Esophagus muscularis mucosa (tissue), 4 donors: Measurements from ENCODE around the gene ACSF3. TPM values are rescaled to one million over a fixed set of nuclear protein-coding genes. Genes with fewer than 3 reads are reported as not detected.

ENCODE experiments used
- DNase-seq: peaks from one replicate; pipeline ENCODE4 v3.0.0-alpha.2; 2017; ENCODE audit errors: extremely low spot score
- H3K27ac ChIP-seq, 4 donors: fragments of 200-600 bp; sonication (generic); replicated peaks in 1 of 4; 1 replicate in 3 of 4; 2 replicates in 1 of 4; pipeline ENCODE4 v1.5.1; 2016 to 2019; ENCODE audit warnings: mild to moderate bottlenecking in 1 of 4
- H3K27me3 ChIP-seq, 4 donors: fragments of 200-600 bp; sonication (generic); one replicate each; pipeline versions ENCODE4 v1.5.1 to v1.6.0; 2016 to 2019
- H3K36me3 ChIP-seq, 4 donors: fragments of 200-600 bp; sonication (generic); one replicate each; pipeline ENCODE4 v1.5.1; 2016 to 2019
- H3K4me1 ChIP-seq, 4 donors: fragments of 200-600 bp; sonication (generic); one replicate each; pipeline ENCODE4 v1.5.1; 2016 to 2019
- H3K4me3 ChIP-seq, 4 donors: fragments of 200-600 bp; sonication (generic); 1 replicate in 2 of 4; 2 replicates in 2 of 4; pipeline ENCODE4 v1.5.1; 2016 to 2019; ENCODE audit warnings: mild to moderate bottlenecking in 4 of 4, moderate library complexity in 1 of 4
- H3K9me3 ChIP-seq, 4 donors: fragments of 200-600 bp; sonication (generic); 1 replicate in 3 of 4; 2 replicates in 1 of 4; pipeline ENCODE4 v1.5.1; 2016 to 2019
- EP300 ChIP-seq: sonication (generic); formaldehyde crosslinking; IDR thresholded peaks from one replicate; pipeline ENCODE4 v1.6.1; 2017; ENCODE audit warnings: antibody characterized with exemption
- POLR2A ChIP-seq: fragments of 450-650 bp; IDR thresholded peaks from one replicate; pipeline ENCODE4 v1.6.1; 2017; ENCODE audit warnings: antibody characterized with exemption, moderate library complexity, mild to moderate bottlenecking, low read depth
- POLR2AphosphoS5 ChIP-seq, 2 donors: sonication (generic); formaldehyde crosslinking; IDR thresholded peaks; one replicate each; pipeline ENCODE4 v1.6.1; 2017; ENCODE audit warnings: antibody characterized with exemption in 2 of 2
- WGBS: methylation state at CpG from one replicate; pipeline ENCODE4 v1.1.5; 2018; 5-methylcytosine and 5-hydroxymethylcytosine counted together
- intact Hi-C: fragments of 100-400 bp; cut with DNase I; formaldehyde crosslinking; loops from one replicate; pipeline ENCODE4 v1.15.1; 2023
- total RNA-seq, 4 donors: library from RNA; depleted of rRNA; stranded (reverse); fragments of >200 nt; gene quantifications; one replicate each; pipeline versions ENCODE4 v1.1.0 to v1.2.1, GENCODE V29; 2016
- TF ChIP-seq, protein P1 (sequence below), 3 experiments: fragments of 200-600 bp in 2 of 3; fragments of 450-650 bp in 1 of 3; sonication (generic) in 2 of 3; IDR thresholded peaks; one replicate each; pipeline ENCODE4 v1.5.1; 2017 to 2019; ENCODE audit warnings: antibody characterized with exemption in 3 of 3, mild to moderate bottlenecking in 2 of 3, moderate library complexity in 1 of 3

The ACSF3 gene
- total RNA-seq, 4 donors from 2014 or later = 23.5 to 29.8 (median 27.2) TPM

DNA sequence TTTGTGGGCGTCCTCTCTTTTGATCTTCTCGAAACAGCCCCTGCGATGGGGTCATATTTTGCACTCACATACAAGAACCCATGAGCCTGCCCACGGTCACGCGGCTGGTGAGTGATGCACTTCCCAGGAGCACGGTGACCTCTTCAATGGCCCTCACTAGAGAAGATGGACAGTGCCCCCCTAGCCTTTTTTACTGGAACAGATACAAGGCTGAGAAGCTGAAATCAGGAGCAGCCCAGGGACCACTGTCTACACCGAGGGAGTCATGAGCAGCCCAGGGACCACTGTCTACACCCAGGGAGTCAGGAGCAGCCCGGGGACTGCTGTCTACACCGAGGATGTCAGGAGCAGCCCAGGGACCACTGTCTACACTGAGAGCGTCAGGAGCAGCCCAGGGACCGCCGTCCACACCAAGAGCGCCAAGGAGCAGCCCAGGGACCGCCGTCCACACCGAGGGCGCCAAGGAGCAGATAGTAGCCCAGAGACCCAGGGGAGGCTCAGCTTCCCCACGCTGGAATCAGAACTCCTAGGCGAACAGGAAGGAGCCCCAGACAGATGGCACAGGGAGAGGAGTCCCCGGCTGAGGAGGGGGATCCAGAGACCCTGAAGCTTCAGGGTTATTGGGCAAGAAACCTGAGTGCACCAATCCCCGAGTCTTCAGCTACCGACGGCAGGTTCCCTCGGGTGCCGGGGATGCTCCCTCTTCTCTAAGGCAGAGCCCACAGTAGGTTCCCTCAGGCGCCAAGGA lies 23.7 kb downstream of the ACSF3 start:
- Histone ChIP-seq H3K4me1 (peaks cover 0 to 5% (median 0%) of the 10 kb centered on the region in 4 donors), H3K9me3 (no peaks in the 10 kb centered on the region), H3K4me3 (no peak overlapping the region), H3K27ac (no peak overlapping the region), H3K27me3 (no peaks in the 10 kb centered on the region), H3K36me3 (peaks cover 41 to 97% (median 92%) of the 10 kb centered on the region in 4 donors)
- 92% methylated on average over 25 of the region's 27 CpGs for WGBS
- no peak for DNase-seq
- intact Hi-C loops = no loop called here
- TF ChIP-seq EP300 = no peak
- TF ChIP-seq POLR2A = no peak
- TF ChIP-seq, protein P1, sequence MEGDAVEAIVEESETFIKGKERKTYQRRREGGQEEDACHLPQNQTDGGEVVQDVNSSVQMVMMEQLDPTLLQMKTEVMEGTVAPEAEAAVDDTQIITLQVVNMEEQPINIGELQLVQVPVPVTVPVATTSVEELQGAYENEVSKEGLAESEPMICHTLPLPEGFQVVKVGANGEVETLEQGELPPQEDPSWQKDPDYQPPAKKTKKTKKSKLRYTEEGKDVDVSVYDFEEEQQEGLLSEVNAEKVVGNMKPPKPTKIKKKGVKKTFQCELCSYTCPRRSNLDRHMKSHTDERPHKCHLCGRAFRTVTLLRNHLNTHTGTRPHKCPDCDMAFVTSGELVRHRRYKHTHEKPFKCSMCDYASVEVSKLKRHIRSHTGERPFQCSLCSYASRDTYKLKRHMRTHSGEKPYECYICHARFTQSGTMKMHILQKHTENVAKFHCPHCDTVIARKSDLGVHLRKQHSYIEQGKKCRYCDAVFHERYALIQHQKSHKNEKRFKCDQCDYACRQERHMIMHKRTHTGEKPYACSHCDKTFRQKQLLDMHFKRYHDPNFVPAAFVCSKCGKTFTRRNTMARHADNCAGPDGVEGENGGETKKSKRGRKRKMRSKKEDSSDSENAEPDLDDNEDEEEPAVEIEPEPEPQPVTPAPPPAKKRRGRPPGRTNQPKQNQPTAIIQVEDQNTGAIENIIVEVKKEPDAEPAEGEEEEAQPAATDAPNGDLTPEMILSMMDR (IDR thresholded peaks at IDR 0.05) = no peak
- no peak for TF ChIP-seq POLR2AphosphoS5 (IDR thresholded peaks at IDR 0.05)

DNA sequence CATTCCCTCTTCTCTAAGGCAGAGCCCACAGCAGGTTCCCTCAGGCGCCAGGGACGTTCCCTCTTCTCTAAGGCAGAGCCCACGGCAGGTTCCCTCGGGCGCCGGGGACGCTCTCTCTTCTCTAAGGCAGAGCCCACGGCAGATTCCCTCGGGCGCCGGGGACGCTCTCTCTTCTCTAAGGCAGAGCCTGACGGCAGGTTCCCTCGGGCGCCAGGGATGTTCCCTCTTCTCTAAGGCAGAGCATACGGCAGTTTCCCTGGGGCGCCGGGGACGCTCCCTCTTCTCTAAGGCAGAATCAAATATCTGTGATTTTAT lies 24.3 kb downstream of the ACSF3 start:
- Histone ChIP-seq H3K27ac (no peak overlapping the region), H3K4me1 (peaks cover 0 to 5% (median 0%) of the 10 kb centered on the region in 4 donors), H3K36me3 (peaks cover 35 to 97% (median 91%) of the 10 kb centered on the region in 4 donors), H3K9me3 (no peaks in the 10 kb centered on the region), H3K4me3 (no peak overlapping the region), H3K27me3 (no peaks in the 10 kb centered on the region)
- no peak for DNase-seq
- WGBS = 90% methylated on average over 4 of the region's 19 CpGs
- intact Hi-C loops = no loop called here
- TF ChIP-seq POLR2A (no peak), POLR2AphosphoS5 (IDR thresholded peaks at IDR 0.05) (no peak), EP300 (no peak)
- TF ChIP-seq, protein P1 (IDR thresholded peaks at IDR 0.05) = no peak

DNA sequence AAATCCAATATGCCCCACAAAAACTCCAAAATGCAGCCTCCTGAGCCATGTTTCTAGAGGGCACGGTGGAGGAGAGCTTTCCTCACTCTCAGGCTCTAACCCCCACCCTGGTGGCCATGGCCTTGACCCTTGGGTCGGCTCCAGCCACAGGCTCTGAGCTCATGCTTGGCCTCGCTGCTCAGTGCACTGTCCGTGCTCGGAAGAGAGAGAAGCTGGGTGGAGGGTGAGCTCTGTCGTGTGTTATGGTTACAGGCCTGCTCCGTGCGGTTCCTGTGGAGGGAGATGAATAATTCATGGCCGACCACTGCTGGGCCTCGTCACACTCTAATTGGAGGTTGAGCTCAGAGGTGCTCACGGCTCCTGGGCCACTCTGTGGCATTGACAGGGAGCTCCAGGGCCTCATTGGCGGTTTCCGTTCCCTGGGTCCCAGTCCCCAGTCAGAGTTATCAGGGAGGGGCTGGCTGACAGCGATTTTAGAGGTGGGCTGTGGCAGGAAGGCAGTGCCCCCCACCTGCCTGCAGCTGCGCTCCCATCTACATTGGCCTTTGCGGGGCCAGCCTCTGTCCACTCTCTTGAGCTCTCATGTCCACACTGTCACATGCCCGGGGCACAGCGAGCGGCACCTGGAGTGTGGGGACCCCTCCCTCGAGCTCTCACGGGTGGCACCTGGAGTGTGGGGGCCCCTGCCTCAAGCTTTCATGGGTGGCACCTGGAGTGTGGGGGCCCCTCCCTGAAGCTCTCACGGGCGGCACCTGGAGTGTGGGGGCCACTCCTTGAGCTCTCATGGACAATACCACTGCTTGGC lies 24.9 kb downstream of the ACSF3 start:
- intact Hi-C loops = no loop called here
- 76% methylated on average over 17 of the region's 23 CpGs for WGBS
- Histone ChIP-seq H3K9me3 (no peaks in the 10 kb centered on the region), H3K27me3 (no peaks in the 10 kb centered on the region), H3K27ac (no peak overlapping the region), H3K4me3 (no peak overlapping the region), H3K36me3 (peaks cover 30 to 97% (median 92%) of the 10 kb centered on the region in 4 donors), H3K4me1 (peaks cover 0 to 5% (median 0%) of the 10 kb centered on the region in 4 donors)
- DNase-seq = no peak
- TF ChIP-seq POLR2AphosphoS5 (IDR thresholded peaks at IDR 0.05) (no peak), POLR2A (no peak)
- TF ChIP-seq, protein P1 (IDR thresholded peaks at IDR 0.05) = no peak

DNA sequence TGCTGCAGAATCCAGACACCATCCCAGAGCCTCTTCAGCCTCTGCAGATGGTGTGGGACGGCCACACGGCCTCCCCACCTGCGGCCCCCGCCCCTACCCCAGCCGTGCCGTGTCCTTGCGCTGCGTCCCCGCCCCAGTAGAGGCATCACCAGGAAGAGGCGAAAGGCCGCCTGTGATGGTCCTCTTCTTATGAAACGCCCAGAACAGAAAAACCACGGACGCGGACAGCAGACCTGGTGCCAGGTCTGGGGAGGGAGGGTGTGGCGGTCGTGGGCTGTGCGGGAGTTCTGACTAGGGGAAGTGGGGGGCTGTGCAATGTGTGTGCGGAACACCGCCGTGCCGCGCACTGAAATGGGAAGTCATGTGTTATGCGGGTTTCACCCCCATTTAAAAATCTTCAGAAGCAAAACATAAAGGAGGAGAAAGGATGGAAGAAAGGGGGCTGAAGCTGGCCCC lies 25.5 kb downstream of the ACSF3 start:
- 90% methylated on average over 24 of the region's 24 CpGs for WGBS
- Histone ChIP-seq H3K4me1 (peaks cover 0 to 5% (median 0%) of the 10 kb centered on the region in 4 donors), H3K27me3 (no peaks in the 10 kb centered on the region), H3K36me3 (peaks cover 28 to 97% (median 91%) of the 10 kb centered on the region in 4 donors), H3K27ac (no peak overlapping the region), H3K4me3 (no peak overlapping the region), H3K9me3 (no peaks in the 10 kb centered on the region)
- intact Hi-C loops = no loop called here
- DNase-seq = no peak
- TF ChIP-seq EP300 = no peak
- no peak for TF ChIP-seq POLR2AphosphoS5 (IDR thresholded peaks at IDR 0.05)
- TF ChIP-seq POLR2A = no peak
- TF ChIP-seq, protein P1 (IDR thresholded peaks at IDR 0.05) = no peak
